Islet of Langerhans (tissue), 1 donor: Measurements from ENCODE around the gene COL23A1.
"Not testable (repeated sequence)": the region's sequence is repeated elsewhere in the genome, so short reads cannot be mapped to it uniquely, and the experiment has no call there.

ENCODE experiments used
- FAIRE-seq: peaks from one replicate; lab custom pipeline; 2011; peaks lifted over from hg19 to GRCh38; lab: Jason Lieb, UNC

Gene COL23A1

DNA sequence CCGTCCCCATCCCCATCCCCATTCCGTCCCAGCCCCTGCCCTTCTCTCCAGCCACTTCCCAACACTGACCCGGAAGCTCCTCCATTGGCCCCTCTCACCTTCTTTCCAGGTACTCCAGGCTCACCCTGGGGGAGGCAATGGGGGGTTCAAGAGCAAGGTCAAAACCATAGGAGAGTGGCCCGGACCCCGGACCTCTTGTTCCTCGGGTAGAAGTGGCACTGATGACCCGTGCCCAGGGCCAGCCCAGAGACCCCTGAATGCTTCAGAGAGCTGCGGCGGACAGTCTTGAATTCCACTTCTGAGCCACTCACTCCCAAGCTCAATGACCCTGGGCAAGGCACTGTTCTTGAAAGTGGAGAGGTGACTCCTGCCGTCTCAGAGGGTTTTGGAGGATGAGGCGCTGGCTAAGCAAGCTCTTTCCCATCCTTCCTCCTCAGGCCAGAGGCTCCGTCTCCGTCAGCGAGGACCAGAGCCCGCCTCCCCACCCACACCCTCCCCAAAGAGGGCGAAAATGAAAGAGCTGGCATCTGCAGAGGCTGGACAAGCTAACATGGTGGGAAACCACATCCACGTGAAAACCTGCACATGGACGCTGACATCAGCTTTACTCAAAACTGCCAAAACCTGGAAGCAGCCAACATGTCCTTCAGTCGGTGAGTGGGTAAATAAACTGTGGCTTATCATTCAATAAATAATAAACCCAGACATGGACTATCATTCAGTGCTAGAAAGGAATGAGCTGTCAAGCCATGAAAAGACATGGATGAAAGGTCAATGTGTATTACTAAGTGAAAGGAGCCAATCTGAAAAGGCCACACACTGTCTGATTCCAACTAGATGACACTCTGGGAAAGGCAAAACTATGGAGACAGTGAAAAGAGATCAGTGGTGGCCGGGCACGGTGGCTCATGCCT lies 330.3 kb downstream of the COL23A1 start:
- no peak for FAIRE-seq

- no peak for FAIRE-seq
Observed at GRCh38 chr5:178257650-178258049, 332.5 kb downstream of the COL23A1 start.

DNA sequence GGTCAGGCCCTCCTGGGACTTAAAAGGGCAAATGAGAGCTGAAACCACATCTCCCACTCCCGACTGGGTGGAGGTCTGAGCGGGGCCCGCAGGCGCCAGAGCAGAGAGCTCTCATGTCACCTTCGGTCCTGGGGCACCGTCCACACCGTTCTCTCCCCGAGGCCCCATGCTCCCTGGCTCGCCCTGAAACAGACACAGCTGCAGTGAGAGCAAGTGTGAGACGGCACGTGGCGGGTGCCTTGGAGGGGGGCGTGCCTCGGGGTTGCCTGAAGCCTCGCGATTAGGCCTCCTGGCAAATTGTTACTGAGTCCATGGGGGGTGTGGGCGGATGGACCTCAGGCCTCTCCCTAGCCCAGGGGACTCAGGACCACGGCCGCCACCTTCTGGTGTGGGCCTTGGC lies 333.4 kb downstream of the COL23A1 start:
- no peak for FAIRE-seq

DNA sequence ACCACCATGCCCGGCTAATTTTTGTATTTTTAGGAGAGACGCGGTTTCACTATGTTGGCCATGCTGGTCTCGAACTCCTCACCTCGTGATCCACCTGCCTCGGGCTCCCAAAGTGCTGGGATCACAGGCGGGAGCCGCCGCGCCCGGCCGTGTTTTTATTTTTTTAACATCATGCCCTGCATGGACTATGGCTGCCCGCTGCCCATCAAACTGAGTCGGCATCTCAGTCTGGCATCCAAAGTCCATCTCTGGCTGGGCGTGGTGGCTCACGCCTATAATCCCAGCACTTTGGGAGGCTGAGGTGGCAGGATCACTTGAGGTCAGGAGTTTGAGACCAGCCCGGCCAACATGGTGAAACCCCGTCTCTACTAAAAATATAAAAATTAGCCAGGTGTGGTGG lies 336.6 kb downstream of the COL23A1 start:
- not testable (repeated sequence) for FAIRE-seq

GRCh38 chr5:178252258-178252657 lies 337.9 kb downstream of the COL23A1 start:
- no peak for FAIRE-seq

GRCh38 chr5:178250263-178250662 lies 339.9 kb downstream of the COL23A1 start:
- FAIRE-seq: no peak

GRCh38 chr5:178249191-178249989 lies 340.8 kb downstream of the COL23A1 start:
- no peak for FAIRE-seq

GRCh38 chr5:178248750-178249149 lies 341.4 kb downstream of the COL23A1 start:
- no peak for FAIRE-seq

- no peak for FAIRE-seq
Observed at GRCh38 chr5:178247481-178248456, 342.4 kb downstream of the COL23A1 start.

DNA sequence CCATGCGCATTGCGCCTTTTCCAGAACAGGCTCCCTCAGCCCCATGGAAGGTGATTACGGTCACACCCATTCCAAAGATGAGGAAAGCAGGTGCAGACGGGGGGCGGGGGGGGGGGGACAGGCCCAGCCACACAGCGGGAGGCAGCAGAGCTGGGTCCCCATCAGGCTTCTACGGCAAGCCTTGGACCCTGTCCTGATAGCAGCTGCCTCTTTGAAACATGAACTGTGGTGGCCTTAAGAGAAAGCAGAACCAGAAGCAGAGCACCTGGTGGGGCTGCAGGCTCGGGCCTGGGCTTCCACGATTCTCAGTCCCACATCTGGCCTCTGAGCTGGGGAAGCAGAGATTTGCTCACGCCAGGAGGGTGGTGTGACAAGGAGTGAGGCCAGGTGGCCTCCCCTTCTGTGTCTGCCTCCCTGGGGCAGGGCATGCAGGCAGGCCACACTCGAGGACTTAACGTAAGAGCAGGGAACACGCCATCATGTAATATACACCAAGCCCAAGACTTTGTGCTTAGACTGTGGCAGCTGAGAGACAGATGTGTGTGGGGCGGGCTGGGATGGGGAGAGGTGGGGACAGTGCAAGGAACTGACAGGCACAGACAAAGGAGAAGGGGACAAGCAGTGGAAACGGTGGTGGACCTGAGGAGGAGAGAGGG lies 343.4 kb downstream of the COL23A1 start:
- FAIRE-seq: no peak

GRCh38 chr5:178245389-178245788 lies 344.8 kb downstream of the COL23A1 start:
- no peak for FAIRE-seq

- no peak for FAIRE-seq
Observed at GRCh38 chr5:178244576-178244975, 345.6 kb downstream of the COL23A1 start.

DNA sequence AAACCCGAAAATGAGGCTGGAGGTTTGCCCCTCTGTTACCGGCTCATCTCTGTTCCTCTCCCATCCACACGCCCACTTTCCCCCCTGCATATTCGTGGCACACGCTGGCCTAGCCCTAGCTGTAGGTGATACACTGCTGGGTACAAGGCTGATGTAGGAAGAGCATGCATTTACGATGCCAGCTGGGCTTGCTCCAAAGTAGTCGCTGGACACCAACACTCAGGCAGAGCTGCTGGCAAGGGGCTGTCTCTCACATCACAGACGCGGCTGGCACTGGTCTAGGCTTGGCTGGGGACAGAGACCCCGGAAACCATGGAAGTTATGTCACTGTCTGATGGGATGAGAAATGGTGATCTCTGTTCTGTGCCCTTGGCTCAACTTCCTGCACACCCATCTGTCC lies 347.8 kb downstream of the COL23A1 start:
- no peak for FAIRE-seq

DNA sequence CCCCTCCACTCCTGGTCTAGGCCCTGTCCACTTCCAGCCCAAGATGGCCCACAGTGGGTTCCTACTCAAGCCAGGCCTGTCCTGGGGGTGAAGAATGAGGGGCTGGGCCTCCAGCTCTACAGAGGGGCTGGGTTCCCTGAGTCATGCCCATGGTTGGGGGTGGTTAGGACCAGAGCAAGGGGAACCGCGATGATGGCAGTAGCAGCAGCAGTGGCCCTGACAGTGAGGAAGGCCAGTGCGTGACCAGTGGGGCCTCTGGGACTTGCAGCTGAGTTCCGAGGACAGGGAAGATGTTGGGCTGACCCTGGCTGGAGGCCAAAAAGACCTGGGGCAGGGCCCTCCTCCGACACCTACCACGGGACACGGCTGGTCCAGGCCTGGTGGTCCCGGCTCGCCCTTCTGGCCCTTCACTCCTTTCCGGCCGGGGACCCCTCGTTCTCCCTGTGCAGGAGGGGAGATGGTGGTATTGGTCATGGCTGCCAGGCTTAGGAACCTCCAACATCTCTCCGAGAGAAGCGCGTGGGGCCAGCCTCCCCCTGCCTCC lies 348.4 kb downstream of the COL23A1 start:
- no peak for FAIRE-seq

- FAIRE-seq: no peak
Observed at GRCh38 chr5:178241231-178241663, 348.9 kb downstream of the COL23A1 start.

DNA sequence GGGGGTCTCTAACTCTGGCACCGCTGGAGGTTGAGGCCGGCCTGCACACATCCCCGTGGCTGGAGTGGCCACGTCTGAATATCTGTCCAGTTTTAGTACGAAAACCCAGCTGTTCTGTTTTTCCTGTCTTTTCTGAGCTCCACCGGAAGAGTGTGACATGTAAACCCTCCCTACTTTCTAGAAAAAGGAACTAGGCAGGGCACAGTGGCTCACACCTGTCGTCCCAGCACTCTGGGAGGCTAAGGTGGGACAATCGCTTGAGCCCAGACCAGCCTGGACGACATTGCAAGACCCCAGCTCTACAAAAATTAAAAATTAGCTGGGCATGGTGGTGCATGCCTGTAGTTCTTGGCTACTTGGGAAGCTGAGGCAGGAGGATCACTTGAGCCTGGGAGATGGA lies 349.4 kb downstream of the COL23A1 start:
- FAIRE-seq: no peak

GRCh38 chr5:178240341-178240741 lies 349.9 kb downstream of the COL23A1 start:
- no peak for FAIRE-seq

GRCh38 chr5:178239626-178240301 lies 350.4 kb downstream of the COL23A1 start:
- FAIRE-seq: not testable (repeated sequence)

GRCh38 chr5:178238711-178239592 lies 351.2 kb downstream of the COL23A1 start:
- no peak for FAIRE-seq

- no peak for FAIRE-seq
Observed at GRCh38 chr5:178238313-178238635, 351.9 kb downstream of the COL23A1 start.
